GM18907 (cell line): Measurements from ENCODE around the gene SLC2A14.

Experiments
- ATAC-seq: cut with Tn5 transposase; IDR thresholded peaks from one replicate; pipeline ENCODE4 v1.9.1; 2021; ENCODE audit warnings: mild to moderate bottlenecking, moderate library complexity; ENCODE audit not compliant: unreplicated experiment

Gene SLC2A14

DNA sequence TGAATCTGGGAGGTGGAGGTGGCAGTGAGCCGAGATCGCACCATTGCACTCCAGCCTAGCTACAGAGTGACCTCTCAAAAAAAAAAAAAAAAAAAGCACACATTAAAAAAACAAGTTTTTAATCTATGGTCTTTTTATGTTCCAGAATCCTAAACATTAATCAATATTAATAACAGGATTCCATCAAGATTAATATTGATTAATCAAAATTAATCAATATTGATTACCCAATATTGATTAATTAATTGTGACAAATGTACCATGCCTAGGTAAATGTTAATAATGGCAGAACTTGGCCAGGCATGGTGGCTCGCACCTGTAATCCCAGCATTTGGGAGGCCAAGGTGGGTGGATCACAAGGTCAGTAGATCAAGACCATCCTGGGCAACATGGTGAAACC, 91.4 kb downstream of the SLC2A14 start:
- no peak for ATAC-seq

GRCh38 chr12:7769999-7770398, 102.7 kb downstream of the SLC2A14 start:
- ATAC-seq, result no peak
